Activated naive CD8-positive, alpha-beta T cell treated with anti-CD3 and anti-CD28 coated beads, Interleukin-2, amount 10 ng/mL, durations not matched to agents 7 days and 5 days (primary cell): ENCODE data around the gene MIB1. TPM values are rescaled to one million over a fixed set of nuclear protein-coding genes. Genes with fewer than 3 reads are reported as not detected.

Experiments used
- ATAC-seq: fragments of 150-1000 bp; cut with Tn5 transposase; one replicate; pipeline ENCODE4 v1.10.0; 2021; ENCODE audit warnings: low read depth, moderate library complexity
- POLR2A ChIA-PET: fragments of 350-600 bp; sonication (Branson Sonifier 250); formaldehyde crosslinking; loops from one replicate; lab custom pipeline; 2021; ENCODE audit warnings: antibody characterized with exemption; lab: Charles Lee
- DNase-seq: peaks from one replicate; pipeline ENCODE4 v3.0.0; 2021
- H3K27ac Mint-ChIP-seq: one replicate; pipeline ENCODE4 v1.8.0; 2022; ENCODE audit warnings: mild to moderate bottlenecking, mixed read lengths
- H3K27me3 Mint-ChIP-seq: one replicate; pipeline ENCODE4 v1.8.0; 2022; ENCODE audit warnings: mild to moderate bottlenecking, moderate library complexity, mixed read lengths
- H3K36me3 Mint-ChIP-seq: one replicate; pipeline ENCODE4 v1.8.0; 2021; ENCODE audit warnings: mild to moderate bottlenecking, mixed read lengths
- H3K4me1 Mint-ChIP-seq: one replicate; pipeline ENCODE4 v1.8.0; 2021; ENCODE audit warnings: mixed read lengths
- H3K4me3 Mint-ChIP-seq: one replicate; pipeline ENCODE4 v1.8.0; 2022; ENCODE audit warnings: mild to moderate bottlenecking, moderate library complexity, mixed read lengths
- H3K9me3 Mint-ChIP-seq: one replicate; pipeline ENCODE4 v1.8.0; 2021; ENCODE audit warnings: mixed read lengths
- total RNA-seq, 2 experiments: library from RNA; stranded (reverse); gene quantifications; one replicate each; pipeline ENCODE4 v1.2.3, GENCODE V29; 2021

MIB1 gene
- total RNA-seq, 2 experiments from 2014 or later = 34.4 to 40.8 TPM

GRCh38 chr18:21841570-21841969 lies 101.0 kb downstream of the MIB1 start:
- H3K9me3 Mint-ChIP-seq = no peaks in the 10 kb centered on the region
- POLR2A ChIA-PET = no interaction called here
- no peak overlapping the region for H3K27ac Mint-ChIP-seq
- no peak overlapping the region for H3K4me3 Mint-ChIP-seq
- no peaks in the 10 kb centered on the region for H3K27me3 Mint-ChIP-seq
- H3K36me3 Mint-ChIP-seq = peaks cover 20% of the 10 kb centered on the region
- DNase-seq = no peak
- ATAC-seq = no peak
- H3K4me1 Mint-ChIP-seq = no peaks in the 10 kb centered on the region

- POLR2A ChIA-PET = no interaction called here
- H3K4me3 Mint-ChIP-seq = no peak overlapping the region
- peaks cover 23% of the 10 kb centered on the region for H3K36me3 Mint-ChIP-seq
- no peaks in the 10 kb centered on the region for H3K27me3 Mint-ChIP-seq
- ATAC-seq = no peak
- no peaks in the 10 kb centered on the region for H3K4me1 Mint-ChIP-seq
- no peak overlapping the region for H3K27ac Mint-ChIP-seq
- H3K9me3 Mint-ChIP-seq = no peaks in the 10 kb centered on the region
- no peak for DNase-seq
These were observed 102.7 kb downstream of the MIB1 start for GRCh38 chr18:21843341-21843740.

DNA sequence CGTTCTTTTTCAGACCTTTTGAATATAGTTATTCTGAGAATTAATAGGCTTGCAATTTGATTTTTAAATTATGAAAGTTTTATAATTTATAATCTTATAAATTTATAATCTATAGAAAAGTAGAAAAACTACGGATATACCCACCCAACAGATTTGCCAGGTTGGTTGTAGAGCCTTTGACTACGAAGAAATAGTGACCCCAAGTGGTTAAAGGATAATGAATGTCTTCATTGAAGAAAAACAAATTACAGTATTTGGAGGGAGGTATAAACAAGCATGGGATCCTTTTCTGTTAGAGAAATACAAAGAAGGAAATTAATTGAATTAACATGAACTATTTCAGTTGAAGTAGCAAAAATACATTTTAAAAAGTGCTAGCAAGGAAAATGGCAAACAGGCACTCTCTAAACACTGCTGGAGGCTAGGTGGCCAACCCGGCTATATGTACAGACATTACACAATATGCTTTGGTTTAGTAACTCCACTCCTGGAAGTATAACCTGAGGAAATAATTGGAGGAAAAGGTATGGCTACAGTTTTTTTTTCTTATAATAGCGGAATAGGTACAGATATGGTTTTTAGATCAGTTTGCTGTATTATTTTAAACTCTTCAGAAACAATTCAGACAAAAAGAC lies 110.9 kb downstream of the MIB1 start:
- no peak overlapping the region for H3K4me3 Mint-ChIP-seq
- no peak overlapping the region for H3K27ac Mint-ChIP-seq
- POLR2A ChIA-PET = no interaction called here
- H3K27me3 Mint-ChIP-seq = no peaks in the 10 kb centered on the region
- H3K9me3 Mint-ChIP-seq = no peaks in the 10 kb centered on the region
- no peak for ATAC-seq
- H3K36me3 Mint-ChIP-seq = peaks cover 11% of the 10 kb centered on the region
- no peak for DNase-seq
- H3K4me1 Mint-ChIP-seq = peaks cover 10% of the 10 kb centered on the region

DNA sequence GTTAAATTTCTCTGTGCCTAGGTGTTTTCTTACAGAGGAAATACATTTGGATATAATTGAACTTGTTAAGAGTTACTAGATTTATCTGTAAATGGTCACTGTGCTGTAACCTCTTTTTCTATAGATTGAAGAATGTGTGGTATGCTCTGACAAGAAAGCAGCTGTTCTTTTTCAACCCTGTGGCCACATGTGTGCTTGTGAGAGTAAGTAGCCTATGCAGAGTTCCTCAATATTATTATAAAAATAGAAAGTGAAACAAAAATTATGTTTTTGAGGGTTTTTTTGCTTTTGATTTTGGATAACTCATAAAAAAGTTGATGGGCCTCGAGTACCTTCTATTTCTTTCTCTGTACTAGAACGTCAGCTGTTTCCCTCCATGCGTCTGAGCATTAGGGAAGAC lies 112.4 kb downstream of the MIB1 start:
- DNase-seq (no peak), ATAC-seq (peak; percentile 56)
- POLR2A ChIA-PET = no interaction called here
- Mint-ChIP-seq H3K36me3 (peaks cover 11% of the 10 kb centered on the region), H3K27ac (peak overlapping the region; percentile 7), H3K4me3 (no peak overlapping the region), H3K9me3 (no peaks in the 10 kb centered on the region), H3K4me1 (peaks cover 10% of the 10 kb centered on the region), H3K27me3 (no peaks in the 10 kb centered on the region)

GRCh38 chr18:21853775-21854552 lies 113.4 kb downstream of the MIB1 start:
- ATAC-seq (no peak), DNase-seq (no peak)
- H3K27ac Mint-ChIP-seq = no peak overlapping the region
- peaks cover 10% of the 10 kb centered on the region for H3K4me1 Mint-ChIP-seq
- no peak overlapping the region for H3K4me3 Mint-ChIP-seq
- H3K36me3 Mint-ChIP-seq = peaks cover 11% of the 10 kb centered on the region
- no peaks in the 10 kb centered on the region for H3K27me3 Mint-ChIP-seq
- no peaks in the 10 kb centered on the region for H3K9me3 Mint-ChIP-seq
- POLR2A ChIA-PET = interaction anchor here (0.6 kb wide), 1 partner anchor 112 kb away, joined by 4 read pairs; no protein-coding TSS in a partner anchor

GRCh38 chr18:21855432-21855831 lies 114.8 kb downstream of the MIB1 start:
- no peak overlapping the region for H3K27ac Mint-ChIP-seq
- peaks cover 17% of the 10 kb centered on the region for H3K36me3 Mint-ChIP-seq

GRCh38 chr18:21857871-21858270 lies 117.3 kb downstream of the MIB1 start:
- no peak for DNase-seq
- POLR2A ChIA-PET = no interaction called here

More at GRCh38 chr18:21855432-21855831, 114.8 kb downstream of the MIB1 start:
- H3K9me3 Mint-ChIP-seq = no peaks in the 10 kb centered on the region
- H3K4me1 Mint-ChIP-seq = peaks cover 10% of the 10 kb centered on the region
- H3K27me3 Mint-ChIP-seq = no peaks in the 10 kb centered on the region
- H3K4me3 Mint-ChIP-seq = no peak overlapping the region
- POLR2A ChIA-PET = no interaction called here
- ATAC-seq (no peak), DNase-seq (no peak)

GRCh38 chr18:21858544-21858943 lies 118.0 kb downstream of the MIB1 start:
- no peaks in the 10 kb centered on the region for H3K27me3 Mint-ChIP-seq
- H3K4me1 Mint-ChIP-seq = no peaks in the 10 kb centered on the region
- POLR2A ChIA-PET = no interaction called here
- DNase-seq (no peak), ATAC-seq (no peak)
- no peak overlapping the region for H3K4me3 Mint-ChIP-seq
- peaks cover 17% of the 10 kb centered on the region for H3K36me3 Mint-ChIP-seq
- H3K9me3 Mint-ChIP-seq = no peaks in the 10 kb centered on the region
- no peak overlapping the region for H3K27ac Mint-ChIP-seq

More at GRCh38 chr18:21857871-21858270, 117.3 kb downstream of the MIB1 start:
- Mint-ChIP-seq H3K4me1 (peaks cover 5% of the 10 kb centered on the region), H3K9me3 (no peaks in the 10 kb centered on the region), H3K27ac (no peak overlapping the region), H3K27me3 (no peaks in the 10 kb centered on the region), H3K36me3 (peaks cover 16% of the 10 kb centered on the region), H3K4me3 (no peak overlapping the region)
- no peak for ATAC-seq

DNA sequence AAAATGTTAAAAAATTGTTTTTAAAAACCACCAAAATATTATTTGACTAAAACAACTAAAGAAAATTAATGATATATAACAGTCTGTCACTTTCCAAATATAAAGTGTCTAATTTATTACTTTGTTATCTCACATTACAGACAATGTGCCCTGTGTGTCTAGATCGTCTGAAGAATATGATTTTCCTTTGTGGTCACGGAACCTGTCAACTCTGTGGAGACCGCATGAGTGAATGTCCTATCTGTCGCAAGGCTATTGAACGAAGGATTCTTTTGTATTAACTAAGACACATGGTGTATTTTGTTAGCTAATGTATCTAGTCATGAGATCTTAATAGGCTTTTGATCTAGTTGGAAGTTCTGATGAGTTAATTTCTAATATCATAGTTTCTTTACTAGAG lies 123.8 kb downstream of the MIB1 start:
- Mint-ChIP-seq H3K4me1 (no peaks in the 10 kb centered on the region), H3K27me3 (no peaks in the 10 kb centered on the region), H3K27ac (no peak overlapping the region), H3K9me3 (no peaks in the 10 kb centered on the region), H3K36me3 (peaks cover 20% of the 10 kb centered on the region), H3K4me3 (no peak overlapping the region)
- no peak for ATAC-seq
- POLR2A ChIA-PET = no interaction called here
- DNase-seq = no peak

DNA sequence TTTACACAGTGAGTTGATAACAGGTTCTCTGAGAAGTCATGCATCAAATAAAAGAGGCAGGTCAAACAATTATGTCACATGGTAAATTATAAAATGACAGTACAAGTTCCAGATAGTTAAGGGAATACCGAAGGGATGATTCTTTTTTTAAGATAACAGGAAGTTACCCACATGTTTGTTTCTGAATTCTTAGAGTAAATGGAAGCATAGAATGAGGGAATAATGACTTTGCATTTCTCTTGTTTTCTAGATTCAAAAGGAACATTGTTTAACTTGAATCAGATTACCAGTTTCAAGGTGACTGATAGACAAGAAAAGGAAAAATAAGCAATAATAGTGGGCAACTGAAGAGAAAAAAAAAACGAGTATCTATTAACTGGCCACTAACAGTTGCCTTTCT lies 124.5 kb downstream of the MIB1 start:
- H3K4me1 Mint-ChIP-seq = no peaks in the 10 kb centered on the region
- H3K9me3 Mint-ChIP-seq = no peaks in the 10 kb centered on the region
- no peak overlapping the region for H3K4me3 Mint-ChIP-seq
- H3K27me3 Mint-ChIP-seq = no peaks in the 10 kb centered on the region
- POLR2A ChIA-PET = no interaction called here
- DNase-seq (no peak), ATAC-seq (no peak)
- no peak overlapping the region for H3K27ac Mint-ChIP-seq
- H3K36me3 Mint-ChIP-seq = peaks cover 17% of the 10 kb centered on the region

GRCh38 chr18:21868770-21869169 lies 128.2 kb downstream of the MIB1 start:
- H3K4me1 Mint-ChIP-seq = no peaks in the 10 kb centered on the region
- no peak overlapping the region for H3K4me3 Mint-ChIP-seq
- H3K27ac Mint-ChIP-seq = no peak overlapping the region
- peaks cover 2% of the 10 kb centered on the region for H3K27me3 Mint-ChIP-seq
- DNase-seq = no peak
- peaks cover 17% of the 10 kb centered on the region for H3K36me3 Mint-ChIP-seq
- no peak for ATAC-seq
- no peaks in the 10 kb centered on the region for H3K9me3 Mint-ChIP-seq
- POLR2A ChIA-PET = no interaction called here

DNA sequence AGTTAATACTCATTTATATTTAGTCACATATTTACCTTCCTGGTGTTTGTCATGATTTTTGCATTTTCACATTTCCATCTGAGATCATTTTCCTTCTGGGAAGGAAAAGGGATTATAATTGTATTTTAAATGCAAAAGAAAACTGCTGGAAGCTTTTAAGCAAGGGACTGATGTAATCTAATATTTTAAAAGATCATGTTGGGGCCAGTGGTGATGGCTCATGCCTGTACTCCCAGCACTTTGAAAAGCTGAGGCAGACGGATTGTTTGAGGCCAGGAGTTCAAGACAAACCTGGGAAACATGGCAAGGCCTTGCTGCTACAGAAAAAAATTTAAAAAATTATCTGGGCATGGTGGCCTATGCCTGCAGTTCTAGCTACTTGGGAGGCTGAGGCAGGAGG lies 149.0 kb downstream of the MIB1 start:
- ATAC-seq (no peak), DNase-seq (no peak)
- Mint-ChIP-seq H3K4me1 (no peaks in the 10 kb centered on the region), H3K27me3 (peaks cover 22% of the 10 kb centered on the region), H3K36me3 (no peaks in the 10 kb centered on the region), H3K27ac (no peak overlapping the region), H3K4me3 (no peak overlapping the region), H3K9me3 (peaks cover 1% of the 10 kb centered on the region)
- POLR2A ChIA-PET = no interaction called here

GRCh38 chr18:21894619-21895367 lies 154.2 kb downstream of the MIB1 start:
- H3K27ac Mint-ChIP-seq = no peak overlapping the region
- H3K36me3 Mint-ChIP-seq = no peaks in the 10 kb centered on the region
- H3K4me3 Mint-ChIP-seq = no peak overlapping the region
- POLR2A ChIA-PET = no interaction called here
- no peaks in the 10 kb centered on the region for H3K4me1 Mint-ChIP-seq
- no peak for DNase-seq
- ATAC-seq = no peak
- peaks cover 1% of the 10 kb centered on the region for H3K9me3 Mint-ChIP-seq
- peaks cover 24% of the 10 kb centered on the region for H3K27me3 Mint-ChIP-seq
